HepG2 (cell line): Measurements from ENCODE around the gene QKI. TPM values are rescaled to one million over a fixed set of nuclear protein-coding genes. Genes with fewer than 3 reads are reported as not detected.

ENCODE experiments used
- CBX5 ChIP-seq: sonication (generic); formaldehyde crosslinking; IDR thresholded peaks from 2 replicates; pipeline ENCODE4 v1.4.0; 2020; ENCODE audit warnings: missing genetic modification reagents, borderline replicate concordance
- CENPBD1 ChIP-seq: sonication (generic); formaldehyde crosslinking; IDR thresholded peaks from 2 replicates; pipeline ENCODE4 v1.8.0; 2022; ENCODE audit warnings: missing genetic modification reagents, low read depth, mild to moderate bottlenecking, borderline replicate concordance
- ETV6 ChIP-seq: sonication (generic); formaldehyde crosslinking; conservative IDR thresholded peaks from 2 replicates; pipeline ENCODE4 v1.4.0; 2020; ENCODE audit warnings: missing genetic modification reagents
- FOXK1 ChIP-seq: sonication (generic); formaldehyde crosslinking; IDR thresholded peaks from 2 replicates; pipeline ENCODE4 v1.4.0; 2020; ENCODE audit warnings: low read depth, missing genetic modification reagents, borderline replicate concordance
- HMGXB3 ChIP-seq: sonication (generic); formaldehyde crosslinking; IDR thresholded peaks from 2 replicates; pipeline ENCODE4 v1.4.0; 2020; ENCODE audit warnings: missing genetic modification reagents, borderline replicate concordance
- HMGXB4 ChIP-seq, 2 experiments: sonication (generic) in 1 of 2; formaldehyde crosslinking in 1 of 2; IDR thresholded peaks; 2 replicates each; pipeline versions ENCODE4 v1.4.0 to v1.6.1; 2018 to 2020; ENCODE audit warnings: missing genetic modification reagents in 2 of 2, borderline replicate concordance in 1 of 2, low read depth in 1 of 2, mild to moderate bottlenecking in 1 of 2, missing biosample characterization in 1 of 2
- HOMEZ ChIP-seq: IDR thresholded peaks from 2 replicates; pipeline ENCODE4 v1.6.1; 2016; ENCODE audit warnings: low read depth
- HOXD1 ChIP-seq: sonication (generic); formaldehyde crosslinking; IDR thresholded peaks from 2 replicates; pipeline ENCODE4 v1.5.0; 2020; ENCODE audit warnings: missing genetic modification reagents
- LRRFIP1 ChIP-seq: sonication (generic); formaldehyde crosslinking; conservative IDR thresholded peaks from 2 replicates; pipeline ENCODE4 v1.4.0; 2020; ENCODE audit warnings: missing genetic modification reagents
- MIER3 ChIP-seq: IDR thresholded peaks from 2 replicates; pipeline ENCODE4 v1.6.1; 2016; ENCODE audit warnings: missing compliant biosample characterization, borderline replicate concordance
- NFRKB ChIP-seq: fragments of 450-650 bp; IDR thresholded peaks from 2 replicates; pipeline ENCODE4 v1.6.1; 2017
- TBX2 ChIP-seq: sonication (generic); formaldehyde crosslinking; IDR thresholded peaks from 2 replicates; pipeline ENCODE4 v1.5.0; 2020; ENCODE audit warnings: missing genetic modification reagents, mild to moderate bottlenecking, borderline replicate concordance
- ZNF770 ChIP-seq: sonication (generic); formaldehyde crosslinking; IDR thresholded peaks from 2 replicates; pipeline ENCODE4 v1.5.0; 2020; ENCODE audit warnings: mild to moderate bottlenecking, missing genetic modification reagents
- ZNF816 ChIP-seq: sonication (generic); formaldehyde crosslinking; IDR thresholded peaks from 2 replicates; pipeline ENCODE4 v1.8.0; 2022; ENCODE audit warnings: missing genetic modification reagents, mild to moderate bottlenecking, borderline replicate concordance
- polyA plus RNA-seq, 8 experiments: library from polyadenylated mRNA; depleted of rRNA in 3 of 8; stranded (reverse) in 7 of 8; unstranded in 1 of 8; fragments of >200 nt; fragmentation: Illumina TruSeq in 4 of 8; extraction: Trizol in 4 of 8; gene quantifications; 2 replicates each; pipeline versions ENCODE4 v1.2.1 to v1.2.3, GENCODE V29; 2011 to 2016; ENCODE audit warnings: low read depth in 4 of 8, missing spikeins in 1 of 8, mixed read lengths in 1 of 8; ENCODE audit not compliant: insufficient read depth in 1 of 8
- total RNA-seq, 5 experiments: library from RNA; depleted of rRNA; stranded (reverse); fragments of >200 nt; fragmentation: Illumina TruSeq; extraction: Trizol; gene quantifications; 2 replicates each; pipeline ENCODE4 v1.2.3, GENCODE V29; 2016; ENCODE audit warnings: low read depth in 1 of 5

QKI gene
- total and polyA plus RNA-seq, 2 of the 13 experiments (the other 11 are each of a cell fraction or from before 2014, with no cell fraction given), result 136 to 137 TPM

GRCh38 chr6:163408352-163408991 lies 6.0 kb upstream of the QKI start (continued):
- TF ChIP-seq HOMEZ (CRISPR knock-in tag), result peak; percentile 92; the same call in 1 of the 2 replicates
- TF ChIP-seq MIER3 (CRISPR knock-in tag), result peak; percentile 65; the same call in 1 of the 2 replicates
- 0 out of 2 replicates have a peak, but pooled peaks have one; percentile 26 for TF ChIP-seq FOXK1 (CRISPR knock-in tag)
- no peak for TF ChIP-seq NFRKB
- TF ChIP-seq ZNF770 (CRISPR knock-in tag), result no peak
- peak; percentile 61 for TF ChIP-seq TBX2 (CRISPR knock-in tag)
- no peak for TF ChIP-seq CENPBD1 (CRISPR knock-in tag)
- no peak for TF ChIP-seq ZNF816
- peak; percentile 22; the same call in 1 of the 2 replicates for TF ChIP-seq CBX5 (CRISPR knock-in tag)
- TF ChIP-seq HMGXB3, result 0 out of 2 replicates have a peak, but pooled peaks have one; percentile 45
- no peak for TF ChIP-seq HOXD1 (CRISPR knock-in tag)
- no peak for TF ChIP-seq LRRFIP1
- no peak for TF ChIP-seq ETV6 (CRISPR knock-in tag)
- peak in 1 of 2 experiments; percentile 41; a peak in 1 of 4 replicates for TF ChIP-seq HMGXB4 (CRISPR knock-in tag; IDR thresholded peaks at IDR 0.05; ENCODE audit: borderline replicate concordance in 1 of 2, low read depth in 1 of 2)
